ENCODE measurements around the gene HIBADH.
"Not testable (repeated sequence)": the region's sequence is repeated elsewhere in the genome, so short reads cannot be mapped to it uniquely, and the experiment has no call there.

HIBADH gene

DNA sequence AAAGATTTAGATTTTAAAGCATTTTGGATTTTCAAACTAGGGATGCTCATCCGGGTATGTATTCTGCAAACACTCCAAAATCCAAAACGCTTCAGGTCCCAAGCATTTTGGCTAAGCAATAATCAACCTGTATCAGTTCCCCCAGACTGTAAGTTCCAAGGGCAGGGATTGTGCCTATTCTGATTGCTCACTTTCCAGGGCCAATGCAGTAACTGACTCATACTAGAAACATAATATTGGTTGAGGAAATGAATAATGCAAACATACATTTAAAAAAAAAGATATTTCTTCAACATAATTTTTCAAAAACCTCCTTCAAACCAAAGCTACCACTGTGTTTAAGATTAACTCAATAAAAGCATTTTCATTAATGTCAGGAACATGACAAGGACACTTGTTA, 69.5 kb downstream of the HIBADH start:
- DNase-seq: no peak

DNA sequence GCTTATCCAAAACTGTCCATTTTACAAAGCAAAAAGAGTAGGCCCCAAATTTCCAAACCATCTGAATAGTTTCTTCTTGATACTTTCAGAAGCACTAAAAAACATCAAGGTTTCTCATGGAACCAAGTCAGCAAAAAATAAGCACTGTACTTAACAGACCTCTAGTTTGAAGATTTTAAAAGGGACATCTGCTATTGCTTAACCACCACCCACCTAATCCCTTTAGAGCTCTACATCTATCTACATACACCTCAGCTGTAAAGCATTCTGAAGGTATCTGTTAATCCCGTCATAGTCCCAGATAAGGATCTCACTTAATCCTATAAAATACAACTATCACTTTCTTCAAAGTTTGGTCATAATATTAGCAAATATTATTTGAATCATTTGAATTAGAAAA, 72.3 kb downstream of the HIBADH start:
- DNase-seq: no peak

DNA sequence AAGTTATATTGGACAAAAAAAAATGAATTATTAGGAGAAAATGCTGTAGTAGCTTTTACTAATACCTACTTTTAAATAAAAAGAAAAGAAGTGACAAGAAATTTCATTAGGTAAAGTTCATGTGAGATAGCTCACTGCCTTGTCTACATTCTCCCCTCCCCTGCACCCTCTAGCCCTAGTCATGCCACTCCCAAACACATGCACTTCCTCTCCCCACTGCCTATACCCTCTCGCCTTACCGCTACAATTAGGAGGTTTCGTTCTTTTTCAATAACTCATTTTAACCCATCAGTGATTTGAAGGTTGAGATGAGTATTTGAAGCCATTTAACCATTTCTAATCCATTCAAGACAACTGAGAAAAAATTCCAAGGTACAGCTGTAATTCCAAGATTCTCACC, 75.3 kb downstream of the HIBADH start:
- no peak for DNase-seq

DNA sequence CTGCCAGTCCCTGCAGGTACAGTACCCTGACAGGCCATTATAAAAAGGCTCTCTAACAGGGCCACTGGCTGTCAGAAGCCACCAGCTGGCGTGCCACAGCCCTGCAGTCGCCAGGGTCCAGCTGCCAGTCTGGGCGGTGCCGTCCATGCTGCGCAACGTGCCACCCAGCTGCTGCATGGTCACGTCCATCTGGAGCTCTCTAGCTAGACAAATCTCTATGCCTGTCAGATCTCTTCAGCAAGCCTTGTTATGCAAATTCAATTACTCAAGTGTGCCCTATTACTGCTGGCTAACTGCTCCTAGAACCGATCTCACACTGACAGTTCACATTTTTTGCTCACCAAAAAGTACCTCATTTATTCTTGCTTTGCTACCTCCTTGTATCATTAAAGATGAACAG, 75.9 kb downstream of the HIBADH start:
- no peak for DNase-seq

DNA sequence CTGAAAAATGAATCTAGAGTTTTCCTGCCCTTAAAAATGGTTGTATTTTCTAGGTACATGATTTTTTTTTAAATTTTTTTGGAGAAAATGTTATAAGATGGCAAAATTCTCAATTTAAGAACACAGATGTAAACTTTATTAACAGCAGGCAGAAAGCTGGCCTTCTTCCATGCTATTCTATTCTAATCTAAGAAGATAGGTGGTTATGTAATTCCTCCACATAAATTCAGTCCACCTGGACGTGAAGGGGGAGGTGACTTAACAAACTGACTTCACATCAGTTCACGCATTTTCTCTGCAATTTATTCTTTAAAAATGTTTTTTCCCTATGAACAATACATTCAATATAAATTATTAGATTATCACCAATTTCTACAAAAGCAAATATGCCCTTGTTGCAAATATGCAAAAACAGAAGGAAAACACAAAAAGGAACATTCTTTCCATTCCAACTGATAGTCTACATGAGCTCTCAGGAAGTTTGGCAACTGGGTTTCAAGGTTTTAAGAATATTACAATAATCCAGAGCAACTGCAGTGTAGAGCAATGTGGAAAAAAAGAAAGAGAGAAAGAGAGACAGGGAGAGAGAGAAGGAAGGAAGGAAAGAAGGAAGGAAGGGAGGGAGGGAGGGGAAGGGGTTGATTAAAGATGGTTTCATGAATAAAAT, 76.8 kb downstream of the HIBADH start:
- no peak for DNase-seq

GRCh38 chr7:27581906-27582305, 80.8 kb downstream of the HIBADH start:
- DNase-seq: no peak

DNA sequence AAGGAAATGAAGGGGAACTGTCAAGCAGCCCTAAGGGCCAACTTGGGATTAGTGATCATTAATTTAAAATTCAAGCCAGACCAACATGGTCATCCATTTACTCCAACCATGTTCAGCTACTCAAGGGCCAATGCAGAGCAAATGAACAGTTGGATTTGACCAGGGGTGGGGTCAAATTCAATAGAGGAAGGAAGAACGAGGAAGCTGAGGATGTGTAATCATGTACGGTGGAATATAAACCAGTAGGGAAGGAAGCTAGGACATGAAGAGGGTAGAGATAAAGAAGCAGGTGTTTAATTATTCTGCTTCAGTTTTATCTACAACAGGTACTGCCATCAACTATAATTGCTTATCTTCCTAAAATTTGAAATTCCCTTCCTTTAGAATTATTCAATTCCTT, 81.6 kb downstream of the HIBADH start:
- DNase-seq: no peak

GRCh38 chr7:27579565-27579964, 83.1 kb downstream of the HIBADH start:
- no peak for DNase-seq

- not testable (repeated sequence) for DNase-seq
Observed at GRCh38 chr7:27578169-27578568, 84.5 kb downstream of the HIBADH start.

DNA sequence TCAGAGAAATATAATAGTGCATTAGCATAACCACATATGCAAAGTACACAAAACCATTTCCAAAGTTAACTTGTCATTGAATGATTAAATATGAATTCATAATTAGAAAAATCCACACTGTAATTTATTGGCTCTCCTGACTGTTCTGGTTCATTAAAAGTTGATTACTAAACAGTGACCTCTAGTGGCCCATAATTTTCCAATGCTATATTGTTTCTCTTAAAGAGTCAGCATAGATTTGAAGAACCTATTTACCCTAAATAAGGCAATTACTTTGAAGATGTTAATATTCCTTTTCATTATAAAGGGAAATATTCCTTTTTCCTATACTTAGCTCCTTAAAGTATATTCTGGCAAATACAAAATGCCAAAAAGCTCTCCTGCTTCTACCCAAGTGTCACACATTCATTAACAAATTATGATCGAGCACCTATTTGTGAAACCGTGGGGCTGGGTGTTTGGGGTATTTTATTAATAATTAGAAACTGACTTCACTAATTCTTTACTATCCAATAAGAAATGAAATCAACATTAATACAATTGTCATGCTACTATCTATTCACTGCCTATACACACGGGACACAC, 86.2 kb downstream of the HIBADH start:
- peak; percentile 40 for DNase-seq

GRCh38 chr7:27575613-27576012, 87.1 kb downstream of the HIBADH start:
- DNase-seq: no peak

DNA sequence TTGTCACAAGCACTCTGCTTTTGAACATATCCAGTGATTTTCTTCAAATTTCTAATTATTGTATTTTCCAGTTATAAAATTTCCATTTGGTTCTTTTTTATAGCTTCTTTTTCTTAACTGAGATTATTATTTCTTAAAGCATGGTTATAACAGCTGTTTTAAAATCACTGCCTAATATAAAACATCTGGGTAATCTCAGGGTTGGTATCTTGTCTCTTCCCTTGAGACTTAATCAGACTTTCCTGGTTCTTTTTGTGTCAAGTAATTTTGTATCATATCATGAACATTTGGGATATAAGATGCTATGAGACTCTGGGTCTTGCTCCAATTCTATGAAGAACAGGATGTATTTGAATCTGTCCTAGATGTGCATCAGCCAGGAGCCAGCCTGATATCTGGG, 93.6 kb downstream of the HIBADH start:
- no peak for DNase-seq

DNA sequence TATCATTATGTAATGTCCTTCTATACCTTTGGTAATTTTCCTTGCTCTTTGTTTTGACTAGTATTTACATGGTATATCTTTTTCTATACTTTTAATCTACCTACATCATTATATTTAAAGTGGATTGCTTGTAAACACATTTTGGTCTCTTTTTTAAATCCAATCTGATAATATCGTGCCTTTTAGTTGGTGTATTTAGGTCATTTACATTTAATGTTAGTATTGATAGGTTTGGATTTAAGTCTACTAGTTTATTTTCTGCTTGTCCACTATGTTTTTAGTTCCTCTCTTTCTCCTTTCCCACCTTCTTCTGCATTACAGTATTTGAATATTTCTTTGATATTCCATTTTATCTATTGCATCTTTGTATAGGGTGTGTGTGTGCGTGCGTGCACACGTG, 95.4 kb downstream of the HIBADH start:
- no peak for DNase-seq

GRCh38 chr7:27564881-27565482, 97.7 kb downstream of the HIBADH start:
- no peak for DNase-seq

DNA sequence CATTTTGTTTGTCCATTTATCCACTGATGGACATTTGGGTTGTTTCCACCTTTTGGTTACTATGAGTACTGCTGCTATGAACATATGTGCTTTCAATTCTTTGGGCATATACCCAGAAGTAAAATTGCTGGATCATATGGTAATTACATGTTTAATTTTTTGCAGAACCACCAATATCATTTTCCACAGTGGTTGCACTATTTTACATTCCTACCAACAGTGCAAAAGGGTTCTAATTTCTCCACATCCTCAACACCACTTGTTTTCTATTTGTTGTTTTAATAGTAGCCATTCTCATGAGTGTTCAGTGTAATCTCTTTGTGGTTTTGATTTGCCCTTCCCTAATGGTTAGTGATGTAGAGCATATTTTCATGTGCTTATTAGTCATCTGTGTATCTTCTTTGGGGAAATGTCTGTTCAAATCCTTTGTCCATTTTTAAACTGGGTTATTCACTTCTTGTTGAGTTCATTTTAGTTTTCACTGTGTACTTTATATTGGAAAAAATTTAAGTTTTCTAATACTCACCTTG, 101.9 kb downstream of the HIBADH start:
- no peak for DNase-seq

GRCh38 chr7:27555670-27556069, 107.0 kb downstream of the HIBADH start:
- DNase-seq: no peak

- DNase-seq: no peak
Observed at GRCh38 chr7:27554826-27555225, 107.9 kb downstream of the HIBADH start.

DNA sequence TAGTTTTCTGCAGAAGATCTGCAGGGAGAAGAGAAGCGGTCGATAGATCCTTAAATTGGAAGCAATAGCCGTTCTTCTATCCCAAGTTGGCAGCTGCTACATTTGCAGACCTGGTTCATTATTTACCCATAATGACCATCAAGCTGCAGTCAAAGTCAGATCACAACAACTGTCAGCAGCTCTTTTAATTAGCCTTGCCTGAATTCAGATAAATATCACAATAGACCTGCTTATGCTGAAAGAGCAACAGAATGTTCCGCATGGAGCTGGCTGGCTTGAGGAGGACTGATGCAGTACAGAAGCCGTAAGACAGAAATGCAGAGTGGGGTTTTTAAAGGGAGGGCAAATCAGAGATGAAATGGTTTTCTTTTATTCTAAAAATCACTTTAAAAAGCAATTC, 109.4 kb downstream of the HIBADH start:
- no peak for DNase-seq

- no peak for DNase-seq
Observed at GRCh38 chr7:27551803-27552400, 110.8 kb downstream of the HIBADH start.

DNA sequence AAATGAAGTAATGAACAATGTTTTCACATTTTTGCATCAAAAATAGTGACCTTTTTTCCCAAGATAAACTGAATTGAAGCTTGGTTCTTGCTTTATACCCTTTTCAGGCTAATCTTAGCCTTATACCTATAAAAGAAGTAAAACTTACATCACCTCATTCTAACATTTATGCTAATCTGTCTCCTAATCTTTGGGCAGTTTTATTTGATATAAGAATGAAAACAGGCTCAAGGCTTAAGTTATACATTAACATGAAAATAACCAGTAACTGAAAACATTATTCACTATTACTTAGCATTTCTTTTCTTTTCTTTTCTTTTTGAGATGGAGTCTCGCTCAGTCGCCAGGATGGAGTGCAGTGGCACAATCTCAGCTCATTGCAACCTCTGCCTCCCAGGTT, 113.1 kb downstream of the HIBADH start:
- DNase-seq: no peak

- DNase-seq: no peak
Observed at GRCh38 chr7:27548304-27548703, 114.4 kb downstream of the HIBADH start.

DNA sequence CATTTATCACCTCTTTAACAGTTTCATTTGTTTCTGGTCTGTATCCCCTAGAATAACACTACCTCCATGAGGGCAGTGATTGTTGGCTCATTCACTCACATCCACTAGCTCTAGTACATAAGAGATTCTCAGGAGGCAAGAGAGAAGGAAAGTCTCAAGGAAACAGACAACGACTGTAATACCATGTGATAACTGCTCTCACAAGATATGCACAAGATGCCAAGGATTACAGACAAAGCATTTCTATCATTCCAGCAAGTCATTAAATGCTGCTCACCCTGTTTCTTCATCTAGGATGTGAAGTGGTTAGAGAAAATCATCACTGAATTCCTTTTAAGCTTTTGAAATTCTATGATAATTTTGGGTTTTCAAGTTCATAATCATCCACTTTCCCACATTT, 115.3 kb downstream of the HIBADH start:
- no peak for DNase-seq

DNA sequence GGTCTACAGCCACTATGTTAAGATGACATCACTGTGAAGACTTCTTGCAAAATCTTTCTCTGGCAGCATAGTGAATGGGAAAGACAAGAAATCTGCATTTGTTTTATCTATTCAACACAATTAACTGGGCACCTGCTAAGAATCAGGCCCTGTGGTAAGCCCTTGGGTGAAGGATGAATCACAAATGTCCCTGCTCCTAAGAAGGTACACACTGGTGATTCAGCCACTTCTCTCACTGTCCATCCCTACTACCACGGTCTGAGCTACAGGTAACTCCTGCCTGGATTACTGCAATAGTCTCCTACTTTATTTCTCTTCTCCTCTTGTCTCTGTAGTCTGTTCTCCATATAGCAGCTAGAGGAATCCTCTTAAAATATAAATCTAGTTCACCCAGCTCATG, 116.1 kb downstream of the HIBADH start:
- no peak for DNase-seq

DNA sequence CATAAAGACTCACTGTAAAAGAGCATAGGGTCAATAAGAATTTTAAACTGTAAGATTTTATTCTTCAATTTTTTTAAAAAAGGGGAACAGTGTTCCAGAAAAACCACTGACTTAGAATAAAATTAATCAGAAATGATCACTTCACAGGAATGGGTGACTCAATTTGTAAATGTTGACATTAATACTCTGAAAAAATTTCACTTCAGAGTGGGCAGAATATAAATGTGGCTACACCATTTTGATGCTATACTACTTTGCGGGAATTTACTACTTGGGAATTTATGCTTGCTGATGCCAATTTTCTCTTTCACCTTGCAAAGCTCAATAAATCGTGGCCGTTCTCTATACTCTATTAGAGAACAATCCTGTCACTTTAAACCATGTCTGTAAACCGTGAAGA, 126.9 kb downstream of the HIBADH start:
- no peak for DNase-seq
